ENCODE results near the gene ASB9.
"Not testable (repeated sequence)": the region's sequence is repeated elsewhere in the genome, so short reads cannot be mapped to it uniquely, and the experiment has no call there.

ASB9 gene

GRCh38 chrX:15269618-15270521, at the start of gene ASB9:
TSS of gene ASB9 (minus strand) at chrX:15270083. CDS start at chrX:15269874, 209 bp downstream.
- DNase-seq: peak; percentile 22

- DNase-seq: no peak
Observed at GRCh38 chrX:15319075-15319474, 49.2 kb upstream of the ASB9 start.

- DNase-seq: no peak
Observed at GRCh38 chrX:15315509-15315908, 45.6 kb upstream of the ASB9 start, which contains the start of gene ASB11. TSS of gene ASB11 (minus strand) at chrX:15315640. CDS start at chrX:15315605, 35 bp downstream.

- no peak for DNase-seq
Observed at GRCh38 chrX:15314472-15314871, 44.6 kb upstream of the ASB9 start.

- DNase-seq: no peak
Observed at GRCh38 chrX:15311119-15311518, 41.2 kb upstream of the ASB9 start.

- peak; percentile 84 for DNase-seq
Observed at GRCh38 chrX:15310117-15310516, 40.2 kb upstream of the ASB9 start.

GRCh38 chrX:15305899-15306298, 36.0 kb upstream of the ASB9 start:
- DNase-seq: not testable (repeated sequence)

- DNase-seq: no peak
Observed at GRCh38 chrX:15301924-15302323, 32.0 kb upstream of the ASB9 start.

- DNase-seq: no peak
Observed at GRCh38 chrX:15299941-15300851, 30.3 kb upstream of the ASB9 start.

- DNase-seq: no peak
Observed at GRCh38 chrX:15298780-15299179, 28.9 kb upstream of the ASB9 start.

GRCh38 chrX:15298201-15298600, 28.3 kb upstream of the ASB9 start:
- DNase-seq: no peak

- DNase-seq: no peak
Observed at GRCh38 chrX:15293451-15293850, 23.6 kb upstream of the ASB9 start.

GRCh38 chrX:15292861-15293260, 23.0 kb upstream of the ASB9 start:
- DNase-seq: no peak

GRCh38 chrX:15277604-15278003, 7.7 kb upstream of the ASB9 start:
- no peak for DNase-seq

GRCh38 chrX:15274946-15275345, 5.1 kb upstream of the ASB9 start:
- DNase-seq: no peak

- DNase-seq: not testable (repeated sequence)
Observed at GRCh38 chrX:15273275-15273674, 3.4 kb upstream of the ASB9 start.

- no peak for DNase-seq
Observed at GRCh38 chrX:15271757-15272156, 1.9 kb upstream of the ASB9 start.

GRCh38 chrX:15269120-15269519, 763 bp downstream of the ASB9 start:
- DNase-seq: no peak

- no peak for DNase-seq
Observed at GRCh38 chrX:15254852-15255251, 15.0 kb downstream of the ASB9 start.

- DNase-seq: no peak
Observed at GRCh38 chrX:15245896-15246295, 24.0 kb downstream of the ASB9 start.

- no peak for DNase-seq
Observed at GRCh38 chrX:15244421-15244820, 25.5 kb downstream of the ASB9 start.

GRCh38 chrX:15242899-15243555, 26.9 kb downstream of the ASB9 start:
- DNase-seq: peak; percentile 17

- DNase-seq: no peak
Observed at GRCh38 chrX:15241301-15241700, 28.6 kb downstream of the ASB9 start.

Data from DMS153 (cell line).